ENCODE data around the gene TK1.
"Not testable (repeated sequence)": the region's sequence is repeated elsewhere in the genome, so short reads cannot be mapped to it uniquely, and the experiment has no call there.

Gene TK1

GRCh38 chr17:78147315-78147998 lies 39.4 kb downstream of the TK1 start:
- DNase-seq = no peak

GRCh38 chr17:78146881-78147280 lies 40.0 kb downstream of the TK1 start:
- DNase-seq = no peak

GRCh38 chr17:78146471-78146869 lies 40.4 kb downstream of the TK1 start:
- no peak for DNase-seq

- DNase-seq = no peak
These were observed 41.9 kb downstream of the TK1 start for GRCh38 chr17:78144736-78145641.

GRCh38 chr17:78144147-78144719 lies 42.6 kb downstream of the TK1 start:
- DNase-seq = no peak

- DNase-seq = no peak
These were observed 43.4 kb downstream of the TK1 start for GRCh38 chr17:78143214-78144146.

GRCh38 chr17:78142119-78142861 lies 44.6 kb downstream of the TK1 start:
- no peak for DNase-seq

- no peak for DNase-seq
These were observed 45.3 kb downstream of the TK1 start for GRCh38 chr17:78141437-78142118.

- DNase-seq = peak; percentile 100
These were observed 46.4 kb downstream of the TK1 start for GRCh38 chr17:78140169-78141051.

- DNase-seq = not testable (repeated sequence)
These were observed 47.0 kb downstream of the TK1 start for GRCh38 chr17:78139861-78140168.

- no peak for DNase-seq
These were observed 48.4 kb downstream of the TK1 start for GRCh38 chr17:78138204-78139060.

- DNase-seq = peak; percentile 25
These were observed 49.3 kb downstream of the TK1 start for GRCh38 chr17:78137392-78138203.

GRCh38 chr17:78135858-78136500 lies 50.9 kb downstream of the TK1 start:
- no peak for DNase-seq

GRCh38 chr17:78134899-78135385 lies 51.9 kb downstream of the TK1 start:
- DNase-seq = no peak

- DNase-seq = peak; percentile 77
These were observed 52.6 kb downstream of the TK1 start for GRCh38 chr17:78133971-78134898.

GRCh38 chr17:78133179-78133951 lies 53.5 kb downstream of the TK1 start:
- DNase-seq = no peak
